ENCODE results near the gene SLX4IP.
A peak's percentile ranks its signal among the peaks of the same experiment; 100 is the strongest.

Gene SLX4IP

GRCh38 chr20:10516529-10516928, 81.4 kb downstream of the SLX4IP start:
- TF ChIP-seq CTCF (IDR thresholded peaks at IDR 0.05; ENCODE audit: low read depth, low read length) (no peak), MAX (IDR thresholded peaks at IDR 0.05; ENCODE audit: low read depth, low read length) (no peak), POLR2A (IDR thresholded peaks at IDR 0.05; ENCODE audit: extremely low read depth, insufficient read length) (no peak)
- no peak for DNase-seq (ENCODE audit: low read depth)
- H3K4me3 ChIP-seq (ENCODE audit: low read depth, low read length), result no peak overlapping the region

- no peak overlapping the region for H3K4me3 ChIP-seq (ENCODE audit: low read depth, low read length)
- DNase-seq (ENCODE audit: low read depth), result no peak
- TF ChIP-seq MAX (IDR thresholded peaks at IDR 0.05; ENCODE audit: low read depth, low read length), result no peak
- no peak for TF ChIP-seq POLR2A (IDR thresholded peaks at IDR 0.05; ENCODE audit: extremely low read depth, insufficient read length)
- TF ChIP-seq MYC (IDR thresholded peaks at IDR 0.05; ENCODE audit: low read depth, low read length), result no peak
- TF ChIP-seq CTCF (IDR thresholded peaks at IDR 0.05; ENCODE audit: low read depth, low read length), result no peak
These were observed 84.4 kb downstream of the SLX4IP start for GRCh38 chr20:10519361-10520046.

GRCh38 chr20:10520528-10520927, 85.4 kb downstream of the SLX4IP start:
- no peak for TF ChIP-seq POLR2A (IDR thresholded peaks at IDR 0.05; ENCODE audit: extremely low read depth, insufficient read length)
- no peak for TF ChIP-seq MYC (IDR thresholded peaks at IDR 0.05; ENCODE audit: low read depth, low read length)
- no peak for TF ChIP-seq CTCF (IDR thresholded peaks at IDR 0.05; ENCODE audit: low read depth, low read length)
- TF ChIP-seq MAX (IDR thresholded peaks at IDR 0.05; ENCODE audit: low read depth, low read length), result no peak
- H3K4me3 ChIP-seq (ENCODE audit: low read depth, low read length), result no peak overlapping the region
- DNase-seq (ENCODE audit: low read depth), result no peak

- peak; percentile 66 for DNase-seq (ENCODE audit: low read depth)
- no peak overlapping the region for H3K4me3 ChIP-seq (ENCODE audit: low read depth, low read length)
- no peak for TF ChIP-seq MAX (IDR thresholded peaks at IDR 0.05; ENCODE audit: low read depth, low read length)
- no peak for TF ChIP-seq MYC (IDR thresholded peaks at IDR 0.05; ENCODE audit: low read depth, low read length)
- TF ChIP-seq CTCF (IDR thresholded peaks at IDR 0.05; ENCODE audit: low read depth, low read length), result no peak
- TF ChIP-seq POLR2A (IDR thresholded peaks at IDR 0.05; ENCODE audit: extremely low read depth, insufficient read length), result no peak
These were observed 86.1 kb downstream of the SLX4IP start for GRCh38 chr20:10521068-10521831.

- H3K4me3 ChIP-seq (ENCODE audit: low read depth, low read length), result no peak overlapping the region
- TF ChIP-seq CTCF (IDR thresholded peaks at IDR 0.05; ENCODE audit: low read depth, low read length) (no peak), MAX (IDR thresholded peaks at IDR 0.05; ENCODE audit: low read depth, low read length) (no peak), MYC (IDR thresholded peaks at IDR 0.05; ENCODE audit: low read depth, low read length) (no peak), POLR2A (IDR thresholded peaks at IDR 0.05; ENCODE audit: extremely low read depth, insufficient read length) (no peak)
- no peak for DNase-seq (ENCODE audit: low read depth)
These were observed 86.7 kb downstream of the SLX4IP start for GRCh38 chr20:10521836-10522235.
